T-helper 17 cell (primary cell): ENCODE data around the gene AGFG1. TPM values are rescaled to one million over a fixed set of nuclear protein-coding genes. Genes with fewer than 3 reads are reported as not detected.

Experiments
- ATAC-seq: fragments of 150-1000 bp; cut with Tn5 transposase; 2 replicates; pipeline ENCODE4 v1.10.0; 2021; ENCODE audit warnings: mild to moderate bottlenecking, moderate library complexity
- DNase-seq, 3 donors: peaks; one replicate each; pipeline versions ENCODE4 v3.0.0 to v3.0.0-alpha.2; 2020 to 2021
- H3K9me3 ChIP-seq: one replicate; pipeline ENCODE4 v1.7.0; 2013; ENCODE audit warnings: low read length, mild to moderate bottlenecking; ENCODE audit not compliant: control insufficient read depth, poor library complexity, severe bottlenecking
- H3K27ac Mint-ChIP-seq: one replicate; pipeline ENCODE4 v1.8.0; 2022; ENCODE audit warnings: mild to moderate bottlenecking, moderate library complexity, mixed read lengths
- H3K27me3 Mint-ChIP-seq: one replicate; pipeline ENCODE4 v1.8.0; 2022; ENCODE audit warnings: mixed read lengths
- H3K36me3 Mint-ChIP-seq: one replicate; pipeline ENCODE4 v1.8.0; 2022; ENCODE audit warnings: low read depth, mixed read lengths
- H3K4me1 Mint-ChIP-seq: one replicate; pipeline ENCODE4 v1.8.0; 2022; ENCODE audit warnings: mild to moderate bottlenecking, mixed read lengths
- H3K4me3 Mint-ChIP-seq: one replicate; pipeline ENCODE4 v1.8.0; 2022; ENCODE audit warnings: mild to moderate bottlenecking, moderate library complexity, mixed read lengths
- total RNA-seq, 4 donors: library from RNA in 2 of 4; stranded (reverse) in 2 of 4; gene quantifications; one replicate each; pipeline ENCODE4 v1.2.3 and lab custom pipeline; 2022 to 2026

AGFG1 gene, protein sequence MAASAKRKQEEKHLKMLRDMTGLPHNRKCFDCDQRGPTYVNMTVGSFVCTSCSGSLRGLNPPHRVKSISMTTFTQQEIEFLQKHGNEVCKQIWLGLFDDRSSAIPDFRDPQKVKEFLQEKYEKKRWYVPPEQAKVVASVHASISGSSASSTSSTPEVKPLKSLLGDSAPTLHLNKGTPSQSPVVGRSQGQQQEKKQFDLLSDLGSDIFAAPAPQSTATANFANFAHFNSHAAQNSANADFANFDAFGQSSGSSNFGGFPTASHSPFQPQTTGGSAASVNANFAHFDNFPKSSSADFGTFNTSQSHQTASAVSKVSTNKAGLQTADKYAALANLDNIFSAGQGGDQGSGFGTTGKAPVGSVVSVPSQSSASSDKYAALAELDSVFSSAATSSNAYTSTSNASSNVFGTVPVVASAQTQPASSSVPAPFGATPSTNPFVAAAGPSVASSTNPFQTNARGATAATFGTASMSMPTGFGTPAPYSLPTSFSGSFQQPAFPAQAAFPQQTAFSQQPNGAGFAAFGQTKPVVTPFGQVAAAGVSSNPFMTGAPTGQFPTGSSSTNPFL
- total RNA-seq (10 to 100 TPM; 66.6 to 68.3 TPM), total RNA-seq (lab: John Stamatoyannopoulos, UW) (86.9 to 94.4 reads per million in 2 donors)

DNA sequence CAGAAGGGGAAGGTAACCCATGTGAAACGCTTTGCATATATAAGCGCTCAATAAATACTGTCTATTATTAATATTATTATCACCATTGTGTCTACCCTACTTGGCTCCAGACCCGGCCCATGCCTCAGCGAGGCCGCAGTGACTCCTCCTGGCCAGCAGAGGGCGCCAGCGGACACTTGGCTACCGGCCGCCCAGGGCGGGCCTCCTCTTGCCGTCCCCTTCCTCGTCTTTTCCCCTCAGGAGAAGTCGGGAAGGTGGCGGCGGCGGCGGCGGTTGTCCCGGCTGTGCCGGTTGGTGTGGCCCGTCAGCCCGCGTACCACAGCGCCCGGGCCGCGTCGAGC, at the start of gene AGFG1:
Gene AGFG1, plus strand, starts transcription at position 233 of the 341 bp plus-strand sequence. CDS start 266 bp downstream, outside the sequence.
- DNase-seq (peak; percentile 76 to 90 (median 77)), ATAC-seq (peak; percentile 94)
- Mint-ChIP-seq H3K4me1 (peaks cover 28% of the 10 kb centered on the region), H3K4me3 (peak within 1 kb of the TSS; percentile 98), H3K27me3 (no peaks in the 10 kb centered on the region), H3K27ac (peak within 1 kb of the TSS; percentile 94), H3K36me3 (no peaks in the 10 kb centered on the region)
- H3K9me3 ChIP-seq = no peaks in the 10 kb centered on the region

DNA sequence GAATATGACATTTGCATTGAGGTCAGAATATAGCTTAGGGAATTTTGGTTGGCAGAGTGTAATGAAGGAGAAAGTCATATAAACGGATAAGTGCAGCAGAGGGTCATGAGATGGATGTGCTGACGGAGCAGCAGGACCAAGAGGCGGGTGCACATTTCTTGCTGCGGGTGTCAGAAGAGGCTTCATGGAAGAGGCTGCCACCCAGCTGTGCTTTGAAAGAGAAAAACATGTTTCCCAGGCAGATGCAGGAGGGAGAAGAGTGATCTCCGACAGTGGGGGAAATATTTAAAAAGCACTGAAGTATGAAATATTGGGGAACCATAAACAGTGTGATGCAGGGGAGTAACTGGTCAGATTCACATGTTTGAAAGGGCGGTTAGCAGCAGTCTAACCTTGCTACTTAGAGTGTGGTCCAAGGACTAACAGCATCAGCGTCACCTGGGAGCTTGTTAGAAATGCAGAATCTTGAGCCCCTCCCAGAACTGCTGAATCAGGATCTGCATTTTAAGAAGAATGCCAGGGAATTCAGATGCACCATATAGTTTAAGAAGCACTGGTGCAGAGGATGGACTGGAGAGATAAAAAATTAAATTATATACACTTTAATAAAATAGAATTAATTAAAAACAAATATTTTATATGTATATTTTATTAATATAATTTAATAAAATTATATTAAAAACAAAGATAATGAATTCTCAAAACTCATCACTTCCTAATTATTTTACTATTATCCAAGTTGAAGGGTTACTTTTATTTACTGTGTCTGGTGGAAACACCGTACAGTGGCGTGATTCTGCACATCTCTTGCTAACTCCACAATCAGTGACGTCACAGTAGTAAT, 48.1 kb upstream of the AGFG1 start:
- ATAC-seq = no peak
- Mint-ChIP-seq H3K27me3 (no peaks in the 10 kb centered on the region), H3K4me1 (no peaks in the 10 kb centered on the region), H3K27ac (no peak overlapping the region), H3K4me3 (no peak overlapping the region), H3K36me3 (no peaks in the 10 kb centered on the region)
- no peaks in the 10 kb centered on the region for H3K9me3 ChIP-seq
- no peak for DNase-seq

DNA sequence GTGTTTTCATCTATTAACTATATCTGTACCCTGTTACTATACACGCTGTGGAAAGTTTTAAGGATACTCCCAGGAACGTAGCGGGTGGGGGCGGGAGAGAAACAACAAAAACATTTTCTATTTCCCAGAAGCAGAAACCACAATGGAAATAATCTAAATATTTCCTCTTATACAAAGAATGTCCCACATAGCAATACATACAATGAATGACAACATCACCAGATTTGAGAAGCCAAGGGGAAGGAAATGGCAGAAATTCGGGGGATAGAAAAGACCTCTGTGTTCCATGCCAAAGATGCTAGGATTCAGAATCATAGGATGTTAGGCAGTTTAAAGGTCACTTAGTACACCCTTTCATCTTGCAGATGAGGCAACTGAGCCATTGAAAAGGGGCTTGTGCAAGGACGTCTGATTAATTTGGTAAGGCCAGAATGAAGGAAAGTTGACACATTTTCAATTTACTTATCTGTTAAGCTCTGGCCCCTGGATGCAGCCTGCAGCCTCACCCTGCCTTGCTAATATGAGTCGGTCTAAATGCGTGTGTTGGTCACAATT, 43.1 kb upstream of the AGFG1 start:
- Mint-ChIP-seq H3K27me3 (no peaks in the 10 kb centered on the region), H3K4me3 (no peak overlapping the region), H3K4me1 (no peaks in the 10 kb centered on the region), H3K36me3 (no peaks in the 10 kb centered on the region), H3K27ac (no peak overlapping the region)
- ATAC-seq = no peak
- no peak for DNase-seq
- H3K9me3 ChIP-seq = no peaks in the 10 kb centered on the region

DNA sequence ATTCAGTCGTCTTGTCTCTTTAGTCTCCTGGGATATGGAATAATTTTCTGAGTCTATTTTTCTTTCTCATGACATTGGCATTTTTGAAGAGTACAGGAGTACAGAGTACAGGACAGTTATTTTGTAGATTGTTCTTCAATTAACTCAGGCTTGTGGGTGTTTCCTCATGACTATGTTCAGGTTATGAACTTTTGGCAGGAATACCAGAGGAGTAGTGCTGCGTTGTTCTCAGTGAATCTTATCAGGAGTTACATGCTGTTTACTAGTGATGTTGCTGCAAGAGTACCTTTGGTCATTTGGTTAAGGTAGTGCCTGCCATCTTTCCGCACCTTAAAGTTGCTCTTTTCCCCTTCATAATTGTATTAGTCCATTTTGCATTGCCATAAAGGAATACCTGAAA, 41.3 kb upstream of the AGFG1 start:
- DNase-seq (no peak), ATAC-seq (no peak)
- no peaks in the 10 kb centered on the region for H3K4me1 Mint-ChIP-seq
- H3K36me3 Mint-ChIP-seq = no peaks in the 10 kb centered on the region
- no peak overlapping the region for H3K27ac Mint-ChIP-seq
- no peak overlapping the region for H3K4me3 Mint-ChIP-seq
- no peaks in the 10 kb centered on the region for H3K9me3 ChIP-seq
- H3K27me3 Mint-ChIP-seq = no peaks in the 10 kb centered on the region

DNA sequence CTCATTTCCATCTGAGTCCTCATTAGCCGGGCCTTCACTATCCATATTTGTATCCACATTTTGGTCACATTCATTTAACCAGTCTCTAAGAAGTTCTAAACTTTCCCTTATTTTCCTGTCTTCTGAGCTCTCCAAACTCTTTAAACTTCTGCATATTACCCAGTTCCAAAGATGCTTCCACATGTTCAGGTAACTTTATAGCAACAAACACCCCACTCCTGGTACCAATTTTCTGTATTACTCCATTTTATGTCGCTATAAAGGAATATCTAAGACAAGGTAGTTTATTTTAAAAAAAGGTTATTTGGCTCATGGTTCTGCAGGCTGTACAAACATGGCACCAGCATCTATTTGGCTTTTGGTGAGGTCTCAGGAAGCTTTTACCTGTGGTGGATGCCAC, 38.8 kb upstream of the AGFG1 start:
- DNase-seq = no peak
- H3K27me3 Mint-ChIP-seq = no peaks in the 10 kb centered on the region
- no peak overlapping the region for H3K27ac Mint-ChIP-seq
- no peaks in the 10 kb centered on the region for H3K9me3 ChIP-seq
- H3K36me3 Mint-ChIP-seq = no peaks in the 10 kb centered on the region
- H3K4me1 Mint-ChIP-seq = no peaks in the 10 kb centered on the region
- ATAC-seq = no peak
- no peak overlapping the region for H3K4me3 Mint-ChIP-seq

DNA sequence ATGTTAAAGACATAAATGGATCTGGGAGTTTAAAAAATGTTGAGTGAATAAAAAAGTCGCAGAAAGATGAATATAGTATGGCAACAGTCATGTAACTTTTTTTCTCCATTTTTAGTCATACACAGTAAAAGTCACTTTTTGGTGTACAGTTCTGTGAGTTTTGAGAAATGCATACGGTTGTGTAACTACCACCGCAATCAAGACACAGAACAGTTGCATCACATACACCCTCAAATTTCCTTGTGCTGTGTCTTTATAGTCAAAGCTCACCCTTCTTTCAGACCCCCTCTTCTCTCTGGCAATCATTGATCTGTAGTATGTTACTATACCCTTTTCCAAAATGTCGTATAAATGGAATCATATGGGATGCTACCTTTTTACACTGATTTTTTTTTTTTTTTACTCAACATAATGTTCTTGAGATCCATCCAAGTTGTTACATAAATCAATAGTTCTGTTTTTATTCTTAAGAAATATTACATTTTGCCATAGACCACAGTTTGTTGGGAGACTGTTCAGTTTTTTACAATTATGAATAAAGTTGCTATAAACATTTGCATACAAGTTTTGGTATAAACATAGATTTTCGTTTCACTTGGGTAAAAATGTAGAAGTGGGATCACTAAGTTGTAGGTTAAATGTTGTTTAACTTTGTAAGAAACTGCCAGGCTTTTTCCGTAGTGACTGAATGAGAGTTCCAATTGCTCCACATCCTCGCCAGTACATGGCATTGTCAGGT, 35.4 kb upstream of the AGFG1 start:
- H3K9me3 ChIP-seq = no peaks in the 10 kb centered on the region
- no peak for ATAC-seq
- DNase-seq = no peak
- Mint-ChIP-seq H3K36me3 (no peaks in the 10 kb centered on the region), H3K27ac (no peak overlapping the region), H3K4me1 (no peaks in the 10 kb centered on the region), H3K27me3 (no peaks in the 10 kb centered on the region), H3K4me3 (no peak overlapping the region)

DNA sequence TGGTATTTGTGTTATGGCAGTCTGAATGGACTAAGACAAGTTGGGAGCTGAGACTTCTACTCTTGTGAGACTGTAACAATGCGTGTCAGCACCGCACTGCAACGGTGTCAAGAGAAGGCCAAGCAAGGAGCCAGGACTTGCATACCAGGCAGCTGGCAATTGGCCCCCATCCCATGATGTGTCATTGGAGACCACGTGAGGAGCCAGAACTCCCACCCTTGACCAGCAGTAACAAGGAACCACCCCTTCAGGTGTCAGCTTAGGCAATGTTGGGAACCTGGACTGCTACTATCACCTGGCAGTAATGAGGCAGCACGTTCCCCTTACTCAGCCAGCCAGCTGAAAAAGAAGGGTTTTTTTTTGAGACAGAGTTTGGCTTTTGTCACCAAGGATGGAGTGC, 32.7 kb upstream of the AGFG1 start:
- H3K4me1 Mint-ChIP-seq = no peaks in the 10 kb centered on the region
- ATAC-seq (no peak), DNase-seq (no peak)
- H3K27ac Mint-ChIP-seq = no peak overlapping the region
- H3K4me3 Mint-ChIP-seq = no peak overlapping the region
- H3K9me3 ChIP-seq = no peaks in the 10 kb centered on the region
- H3K27me3 Mint-ChIP-seq = no peaks in the 10 kb centered on the region
- no peaks in the 10 kb centered on the region for H3K36me3 Mint-ChIP-seq

DNA sequence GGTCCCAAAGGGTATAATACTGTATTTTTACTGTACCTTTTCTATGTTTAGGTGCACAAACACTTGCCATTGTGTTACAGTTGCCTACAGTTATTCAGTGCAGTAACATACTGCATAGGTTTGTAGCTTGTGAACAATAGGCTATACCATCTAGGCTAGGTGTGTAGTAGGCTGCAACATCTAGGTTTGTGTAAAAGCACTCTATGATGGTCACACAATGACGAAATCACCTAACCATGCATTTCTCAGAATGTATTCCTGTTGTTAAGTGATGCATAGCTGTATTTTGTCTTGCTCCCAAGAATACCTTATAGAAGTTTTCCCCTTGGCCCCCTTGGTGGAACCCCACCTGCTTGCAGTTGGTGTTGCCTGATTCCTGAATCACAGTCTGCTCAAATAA, 29.3 kb upstream of the AGFG1 start:
- no peaks in the 10 kb centered on the region for H3K9me3 ChIP-seq
- Mint-ChIP-seq H3K4me3 (no peak overlapping the region), H3K36me3 (no peaks in the 10 kb centered on the region), H3K27ac (no peak overlapping the region), H3K27me3 (no peaks in the 10 kb centered on the region), H3K4me1 (no peaks in the 10 kb centered on the region)
- ATAC-seq = no peak
- no peak for DNase-seq

DNA sequence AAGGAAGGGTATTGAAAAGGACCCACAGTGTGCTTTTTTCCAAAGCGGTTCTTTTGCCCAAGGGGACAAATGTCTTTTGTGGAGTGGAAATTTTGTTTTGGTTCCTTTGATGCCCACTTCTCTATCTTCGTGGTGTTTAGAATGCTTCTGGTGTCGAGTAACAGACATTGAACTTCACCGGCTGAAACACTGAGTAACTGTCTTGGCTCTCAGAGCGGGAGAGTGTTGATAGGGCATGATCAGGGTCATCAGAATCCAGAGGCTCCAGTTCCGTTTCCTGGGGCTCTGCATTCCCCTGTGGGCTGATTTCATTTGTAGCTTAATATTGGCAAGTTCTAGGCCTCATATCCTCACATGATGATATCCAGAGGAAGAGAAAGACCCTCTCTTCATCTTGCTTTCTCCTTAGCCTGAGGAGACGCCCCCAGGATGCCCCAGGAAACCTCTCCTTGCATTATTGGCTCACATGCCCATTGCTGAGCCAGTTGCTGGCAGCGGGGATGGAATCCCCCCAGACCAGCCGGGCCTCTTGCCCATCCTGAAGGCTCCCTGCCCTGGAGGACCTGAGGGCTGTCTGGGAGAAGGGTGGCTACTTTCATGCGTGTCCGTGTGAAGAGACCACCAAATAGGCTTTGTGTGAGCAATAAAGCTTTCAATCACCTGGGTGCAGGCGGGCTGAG, 27.9 kb upstream of the AGFG1 start:
- no peak overlapping the region for H3K4me3 Mint-ChIP-seq
- no peak for DNase-seq
- peak overlapping the region; percentile 29 for H3K27ac Mint-ChIP-seq
- H3K9me3 ChIP-seq = no peaks in the 10 kb centered on the region
- H3K4me1 Mint-ChIP-seq = no peaks in the 10 kb centered on the region
- ATAC-seq = no peak
- no peaks in the 10 kb centered on the region for H3K27me3 Mint-ChIP-seq
- no peaks in the 10 kb centered on the region for H3K36me3 Mint-ChIP-seq

DNA sequence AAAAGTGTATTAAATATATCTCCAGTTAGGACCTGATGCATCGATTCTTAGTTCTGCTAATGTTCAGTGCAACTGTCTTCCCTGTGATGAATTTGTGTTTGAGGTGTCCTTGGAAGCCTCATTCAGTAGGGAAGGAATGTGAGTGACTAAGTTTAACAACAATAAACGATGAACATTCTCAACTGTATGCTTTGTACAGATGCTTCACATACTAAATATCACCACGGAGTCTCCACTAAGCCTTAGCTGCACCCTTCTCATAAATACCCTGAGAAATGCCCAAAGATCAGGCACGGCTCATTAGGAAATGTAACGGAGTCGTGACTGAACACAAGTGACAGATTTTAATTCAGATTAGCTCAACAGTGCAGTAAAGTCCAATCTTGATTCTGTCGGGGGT, 24.4 kb upstream of the AGFG1 start:
- Mint-ChIP-seq H3K4me3 (no peak overlapping the region), H3K36me3 (no peaks in the 10 kb centered on the region), H3K4me1 (no peaks in the 10 kb centered on the region), H3K27me3 (no peaks in the 10 kb centered on the region), H3K27ac (no peak overlapping the region)
- ATAC-seq (no peak), DNase-seq (no peak)
- H3K9me3 ChIP-seq = no peaks in the 10 kb centered on the region

DNA sequence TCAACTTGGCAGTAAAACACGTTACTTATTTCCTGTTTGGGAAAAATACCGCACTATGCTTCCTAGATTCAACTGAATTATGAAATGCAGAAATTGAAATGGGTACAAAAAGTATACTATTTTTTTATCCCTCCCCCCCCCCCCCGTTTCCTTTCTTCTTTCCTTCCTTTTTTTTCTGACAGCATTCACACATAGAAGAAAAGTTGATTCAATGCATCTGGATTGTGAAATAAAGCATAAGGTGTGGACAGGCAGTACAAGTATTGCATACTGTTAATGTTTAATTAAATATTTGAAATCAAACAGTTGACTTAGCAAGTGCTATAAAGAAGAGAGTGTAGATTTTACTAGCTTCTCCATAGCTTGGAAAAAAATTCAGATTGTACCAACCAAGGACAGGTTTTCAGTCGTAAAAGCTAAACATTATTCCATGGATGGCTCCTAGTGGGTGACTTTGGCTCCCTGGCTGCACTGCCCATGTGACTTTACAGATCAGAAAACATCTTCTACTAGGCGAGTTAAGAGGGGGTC, 21.6 kb upstream of the AGFG1 start:
- ATAC-seq (no peak), DNase-seq (no peak)
- no peak overlapping the region for H3K27ac Mint-ChIP-seq
- no peaks in the 10 kb centered on the region for H3K9me3 ChIP-seq
- no peaks in the 10 kb centered on the region for H3K36me3 Mint-ChIP-seq
- no peaks in the 10 kb centered on the region for H3K27me3 Mint-ChIP-seq
- H3K4me1 Mint-ChIP-seq = peaks cover 2% of the 10 kb centered on the region
- no peak overlapping the region for H3K4me3 Mint-ChIP-seq

DNA sequence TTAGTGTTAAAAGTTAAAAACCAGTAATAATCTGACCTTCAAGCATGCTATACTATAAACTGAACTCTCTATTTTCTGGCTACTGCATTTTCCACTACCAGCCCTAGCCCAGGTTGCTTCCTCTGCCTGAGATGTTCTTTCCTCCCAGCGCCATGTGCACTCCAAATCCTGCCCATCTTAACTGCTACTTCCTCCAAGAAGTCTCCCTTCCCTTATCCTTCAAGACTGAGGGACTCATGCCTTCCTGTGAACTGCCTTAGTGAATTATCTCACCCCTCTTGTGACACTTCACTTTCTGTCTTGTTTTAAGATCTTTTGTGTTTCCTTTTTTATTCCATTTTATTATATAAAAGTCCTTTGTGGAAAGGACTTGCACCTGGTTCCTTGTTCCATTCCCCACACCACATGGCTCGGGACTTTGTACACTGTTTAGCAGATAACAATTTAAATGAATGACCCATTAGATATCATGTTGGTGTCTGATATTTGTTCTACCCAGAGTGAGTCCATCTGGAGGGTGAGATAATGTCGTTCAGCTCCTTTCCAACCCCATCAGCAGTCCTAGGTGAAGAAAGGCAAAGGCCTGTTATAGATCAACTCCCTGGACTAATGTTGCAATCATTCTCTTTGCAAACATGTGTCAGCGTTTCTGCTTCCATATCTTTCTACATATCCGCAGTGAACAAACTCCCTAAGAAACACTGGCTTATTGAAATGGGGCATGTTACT, 20.9 kb upstream of the AGFG1 start:
- no peak overlapping the region for H3K4me3 Mint-ChIP-seq
- H3K36me3 Mint-ChIP-seq = no peaks in the 10 kb centered on the region
- no peak overlapping the region for H3K27ac Mint-ChIP-seq
- DNase-seq (no peak), ATAC-seq (no peak)
- H3K9me3 ChIP-seq = no peaks in the 10 kb centered on the region
- no peaks in the 10 kb centered on the region for H3K27me3 Mint-ChIP-seq
- peaks cover 2% of the 10 kb centered on the region for H3K4me1 Mint-ChIP-seq
